B cell (primary cell): ENCODE measurements around the gene GDPD3.

ENCODE experiments used
- CTCF ChIP-seq: fragments of 200-600 bp; IDR thresholded peaks from one replicate; pipeline ENCODE4 v1.8.0; 2022; ENCODE audit warnings: antibody characterized with exemption, mild to moderate bottlenecking
- EZH2 ChIP-seq: IDR thresholded peaks from 2 replicates; pipeline ENCODE4 v1.6.1; 2012; ENCODE audit warnings: borderline replicate concordance, low read depth, mild to moderate bottlenecking, moderate library complexity, low read length; ENCODE audit not compliant: insufficient read depth, poor library complexity, severe bottlenecking

GRCh38 chr16:30083216-30084055 is 29.9 kb downstream of the GDPD3 start:
- TF ChIP-seq CTCF (no peak), EZH2 (no peak)
